Measurements from ENCODE around the gene FHL2.

GRCh38 chr2:105418522-105418921 lies 19.7 kb upstream of the FHL2 start:
- TF ChIP-seq CTCF (IDR thresholded peaks at IDR 0.05) (no peak), POLR2A (IDR thresholded peaks at IDR 0.05) (no peak), POLR2AphosphoS5 (IDR thresholded peaks at IDR 0.05) (no peak)

Data from upper lobe of left lung (tissue), 4 donors.